Choroid plexus epithelial cell (primary cell): ENCODE results near the gene SLC4A5.
A peak's percentile ranks its signal among the peaks of the same experiment; 100 is the strongest.

Source experiments
- DNase-seq: peaks from one replicate; pipeline ENCODE4 v3.0.0-alpha.2; 2010; ENCODE audit warnings: low read depth
- H3K4me3 ChIP-seq: 2 replicates; pipeline ENCODE4 v1.5.1; 2011; ENCODE audit warnings: low read depth, mild to moderate bottlenecking, control low read depth, low read length, moderate library complexity
- TF ChIP-seq, protein P1 (sequence below): conservative IDR thresholded peaks from 2 replicates; pipeline ENCODE4 v1.5.1; 2011; ENCODE audit warnings: low read depth, mild to moderate bottlenecking, control low read depth, inconsistent platforms, low read length, moderate library complexity

Gene SLC4A5

DNA sequence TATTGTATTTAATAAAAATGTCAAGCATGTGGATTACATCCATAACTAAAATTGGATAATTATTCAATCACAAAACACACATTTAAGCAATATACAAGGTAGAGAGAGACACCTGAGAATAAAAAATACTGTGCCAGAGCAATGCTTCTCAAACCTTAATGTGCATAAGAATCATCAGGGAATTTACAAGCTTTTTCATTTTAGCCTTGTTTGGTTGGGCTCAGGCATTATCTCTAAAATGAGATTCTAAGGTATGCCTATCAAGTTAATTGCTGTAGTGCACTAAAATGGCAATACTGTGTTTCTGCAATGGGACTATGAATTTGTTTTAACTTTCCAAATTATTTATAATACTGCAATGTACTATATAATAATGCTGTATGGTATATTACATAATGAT lies 165.5 kb downstream of the SLC4A5 start:
- H3K4me3 ChIP-seq = peak overlapping the region; percentile 77
- no peak for DNase-seq
- TF ChIP-seq, protein P1, sequence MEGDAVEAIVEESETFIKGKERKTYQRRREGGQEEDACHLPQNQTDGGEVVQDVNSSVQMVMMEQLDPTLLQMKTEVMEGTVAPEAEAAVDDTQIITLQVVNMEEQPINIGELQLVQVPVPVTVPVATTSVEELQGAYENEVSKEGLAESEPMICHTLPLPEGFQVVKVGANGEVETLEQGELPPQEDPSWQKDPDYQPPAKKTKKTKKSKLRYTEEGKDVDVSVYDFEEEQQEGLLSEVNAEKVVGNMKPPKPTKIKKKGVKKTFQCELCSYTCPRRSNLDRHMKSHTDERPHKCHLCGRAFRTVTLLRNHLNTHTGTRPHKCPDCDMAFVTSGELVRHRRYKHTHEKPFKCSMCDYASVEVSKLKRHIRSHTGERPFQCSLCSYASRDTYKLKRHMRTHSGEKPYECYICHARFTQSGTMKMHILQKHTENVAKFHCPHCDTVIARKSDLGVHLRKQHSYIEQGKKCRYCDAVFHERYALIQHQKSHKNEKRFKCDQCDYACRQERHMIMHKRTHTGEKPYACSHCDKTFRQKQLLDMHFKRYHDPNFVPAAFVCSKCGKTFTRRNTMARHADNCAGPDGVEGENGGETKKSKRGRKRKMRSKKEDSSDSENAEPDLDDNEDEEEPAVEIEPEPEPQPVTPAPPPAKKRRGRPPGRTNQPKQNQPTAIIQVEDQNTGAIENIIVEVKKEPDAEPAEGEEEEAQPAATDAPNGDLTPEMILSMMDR = no peak

DNA sequence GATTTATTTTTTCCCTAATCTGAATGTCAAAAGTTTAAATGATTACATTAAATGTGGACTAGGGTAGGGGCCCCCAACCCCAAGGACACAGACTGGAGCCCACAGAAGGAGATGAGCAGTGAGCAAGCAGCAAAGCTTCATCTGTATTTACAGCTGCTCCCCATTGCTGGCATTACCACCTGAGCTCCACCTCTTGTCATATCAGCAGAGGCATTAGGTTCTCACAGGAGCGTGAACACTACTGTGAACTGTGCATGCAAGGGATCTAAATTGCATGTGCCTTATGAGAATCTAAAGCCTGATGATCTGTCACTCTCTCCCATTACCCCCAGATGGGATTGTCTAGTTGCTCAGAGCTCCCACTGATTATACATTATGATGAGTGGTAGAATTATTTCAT lies 168.3 kb downstream of the SLC4A5 start:
- DNase-seq = no peak
- TF ChIP-seq, protein P1 = no peak
- H3K4me3 ChIP-seq = no peak overlapping the region

DNA sequence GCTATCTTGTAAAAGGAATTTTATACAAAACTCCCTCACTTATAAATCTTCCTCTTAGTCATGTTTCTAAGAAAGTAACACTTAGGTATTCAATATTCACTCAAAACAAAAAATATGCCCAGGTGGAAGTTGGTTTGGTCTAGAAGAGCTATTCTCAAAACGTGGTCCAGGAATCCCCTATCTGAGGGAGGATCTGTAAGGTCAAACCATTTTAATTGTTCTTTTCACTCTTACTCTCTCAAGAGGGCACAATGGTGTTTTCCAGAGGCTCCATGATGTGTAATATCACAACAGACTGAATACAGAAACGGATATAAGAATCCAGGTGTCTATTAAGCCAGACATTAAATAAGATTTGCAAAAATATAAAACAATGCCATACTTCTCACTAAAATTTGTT lies 174.5 kb downstream of the SLC4A5 start:
- TF ChIP-seq, protein P1 = no peak
- no peak for DNase-seq
- no peak overlapping the region for H3K4me3 ChIP-seq
